Endodermal cell (in vitro differentiated cells): ENCODE data around the gene B4GALNT1. TPM values are rescaled to one million over a fixed set of nuclear protein-coding genes. Genes with fewer than 3 reads are reported as not detected.
"Not testable (repeated sequence)": the region's sequence is repeated elsewhere in the genome, so short reads cannot be mapped to it uniquely, and the experiment has no call there.

Experiments used
- DNase-seq: peaks from one replicate; pipeline ENCODE4 v3.0.0-alpha.2; 2017
- H3K27ac ChIP-seq: 2 replicates; pipeline ENCODE4 v1.5.1; 2013; ENCODE audit warnings: mild to moderate bottlenecking, low read depth, low read length, moderate library complexity
- H3K27me3 ChIP-seq: 2 replicates; pipeline ENCODE4 v1.6.1; 2013; ENCODE audit warnings: mild to moderate bottlenecking, low read length, moderate library complexity; ENCODE audit not compliant: insufficient read depth, control insufficient read depth, poor library complexity, severe bottlenecking
- H3K36me3 ChIP-seq: 2 replicates; pipeline ENCODE4 v1.7.0; 2013; ENCODE audit warnings: mild to moderate bottlenecking, low read length, moderate library complexity; ENCODE audit not compliant: control insufficient read depth, insufficient read depth
- H3K4me1 ChIP-seq: one replicate; pipeline ENCODE4 v1.7.0; 2013; ENCODE audit warnings: low read length; ENCODE audit not compliant: control insufficient read depth, insufficient read depth
- H3K4me3 ChIP-seq: 2 replicates; pipeline ENCODE4 v1.5.1; 2013; ENCODE audit warnings: mild to moderate bottlenecking, low read length, moderate library complexity
- H3K9ac ChIP-seq: 2 replicates; pipeline ENCODE4 v1.6.1; 2013; ENCODE audit warnings: mild to moderate bottlenecking, low read length, moderate library complexity; ENCODE audit not compliant: poor library complexity, severe bottlenecking; ENCODE audit errors: extremely low read depth
- H3K9me3 ChIP-seq: 2 replicates; pipeline ENCODE4 v1.6.1; 2013; ENCODE audit warnings: mild to moderate bottlenecking, low read length, moderate library complexity; ENCODE audit not compliant: control insufficient read depth
- H3K27ac Mint-ChIP-seq: 2 replicates; pipeline ENCODE4 v1.8.0; 2020; ENCODE audit warnings: mixed read lengths
- H3K27me3 Mint-ChIP-seq: 2 replicates; pipeline ENCODE4 v1.8.0; 2021; ENCODE audit warnings: mild to moderate bottlenecking, mixed read lengths; ENCODE audit not compliant: insufficient read depth
- H3K36me3 Mint-ChIP-seq: 2 replicates; pipeline ENCODE4 v1.8.0; 2020; ENCODE audit warnings: low read depth, mixed read lengths
- H3K4me1 Mint-ChIP-seq: 2 replicates; pipeline ENCODE4 v1.8.0; 2020; ENCODE audit warnings: mixed read lengths
- H3K4me3 Mint-ChIP-seq: 2 replicates; pipeline ENCODE4 v1.8.0; 2020; ENCODE audit warnings: mild to moderate bottlenecking, moderate library complexity, mixed read lengths
- H3K9me3 Mint-ChIP-seq: 2 replicates; pipeline ENCODE4 v1.8.0; 2020; ENCODE audit warnings: mild to moderate bottlenecking, mixed read lengths
- WGBS, 2 experiments: methylation state at CpG; one replicate each; pipeline versions ENCODE4 v1.1.5 to v1.1.7; 2013; ENCODE audit warnings: missing lambda C conversion rate in 2 of 2, mixed read lengths in 1 of 2; ENCODE audit not compliant: insufficient coverage in 1 of 2, insufficient read length in 1 of 2; 5-methylcytosine and 5-hydroxymethylcytosine counted together
- total RNA-seq, 2 donors: library from RNA; stranded (reverse); fragmentation: NEBNext Ultra II Directional in 1 of 2; extraction: Animal tissue kit (Norgen Biotek cat#: 25700) in 1 of 2; gene quantifications; 2 replicates in 1 of 2; 3 replicates in 1 of 2; pipeline ENCODE4 v1.2.1, GENCODE V29; 2021
- TF ChIP-seq, protein P1 (sequence below): fragments of 200-600 bp; sonication (generic); conservative IDR thresholded peaks from 2 replicates; pipeline ENCODE4 v1.5.0; 2021; ENCODE audit warnings: antibody characterized with exemption, mild to moderate bottlenecking

The B4GALNT1 gene
- total RNA-seq, 2 donors from 2014 or later = 0.49 to 0.66 TPM

DNA sequence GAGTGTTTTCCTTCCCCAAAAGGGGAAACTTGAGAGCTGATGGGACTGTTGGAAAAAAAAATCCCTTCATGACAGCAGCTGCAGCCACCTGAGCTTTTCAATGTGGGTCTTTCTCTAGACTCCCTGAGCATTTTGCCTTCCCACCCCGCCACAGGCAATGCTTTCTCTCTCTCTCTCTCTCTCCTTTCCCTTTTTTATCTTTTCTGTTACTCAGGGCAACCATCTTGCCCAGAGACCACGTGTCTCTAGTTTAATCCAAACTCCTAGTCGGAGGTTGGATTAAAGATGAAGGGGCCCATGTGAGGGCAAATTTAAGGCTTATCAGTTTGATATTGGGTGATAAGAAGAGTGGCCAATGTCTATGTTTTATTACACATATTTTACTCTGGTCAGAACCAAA is 25.9 kb upstream of the B4GALNT1 start:
- H3K9ac ChIP-seq = no peak overlapping the region
- Mint-ChIP-seq H3K36me3 (no peaks in the 10 kb centered on the region), H3K9me3 (peaks cover 82% of the 10 kb centered on the region), H3K27me3 (peaks cover 29% of the 10 kb centered on the region), H3K4me1 (no peaks in the 10 kb centered on the region), H3K4me3 (no peak overlapping the region), H3K27ac (no peak overlapping the region)
- H3K27ac ChIP-seq = no peak overlapping the region
- no peaks in the 10 kb centered on the region for H3K27me3 ChIP-seq
- no peak for DNase-seq
- TF ChIP-seq, protein P1, sequence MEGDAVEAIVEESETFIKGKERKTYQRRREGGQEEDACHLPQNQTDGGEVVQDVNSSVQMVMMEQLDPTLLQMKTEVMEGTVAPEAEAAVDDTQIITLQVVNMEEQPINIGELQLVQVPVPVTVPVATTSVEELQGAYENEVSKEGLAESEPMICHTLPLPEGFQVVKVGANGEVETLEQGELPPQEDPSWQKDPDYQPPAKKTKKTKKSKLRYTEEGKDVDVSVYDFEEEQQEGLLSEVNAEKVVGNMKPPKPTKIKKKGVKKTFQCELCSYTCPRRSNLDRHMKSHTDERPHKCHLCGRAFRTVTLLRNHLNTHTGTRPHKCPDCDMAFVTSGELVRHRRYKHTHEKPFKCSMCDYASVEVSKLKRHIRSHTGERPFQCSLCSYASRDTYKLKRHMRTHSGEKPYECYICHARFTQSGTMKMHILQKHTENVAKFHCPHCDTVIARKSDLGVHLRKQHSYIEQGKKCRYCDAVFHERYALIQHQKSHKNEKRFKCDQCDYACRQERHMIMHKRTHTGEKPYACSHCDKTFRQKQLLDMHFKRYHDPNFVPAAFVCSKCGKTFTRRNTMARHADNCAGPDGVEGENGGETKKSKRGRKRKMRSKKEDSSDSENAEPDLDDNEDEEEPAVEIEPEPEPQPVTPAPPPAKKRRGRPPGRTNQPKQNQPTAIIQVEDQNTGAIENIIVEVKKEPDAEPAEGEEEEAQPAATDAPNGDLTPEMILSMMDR = no peak
- H3K36me3 ChIP-seq = no peaks in the 10 kb centered on the region
- 71 to 100% methylated on average over 1 to 3 of the region's 3 CpGs for WGBS, 2 experiments
- peaks cover 58% of the 10 kb centered on the region for H3K9me3 ChIP-seq
- H3K4me1 ChIP-seq = no peaks in the 10 kb centered on the region
- H3K4me3 ChIP-seq = no peak overlapping the region

DNA sequence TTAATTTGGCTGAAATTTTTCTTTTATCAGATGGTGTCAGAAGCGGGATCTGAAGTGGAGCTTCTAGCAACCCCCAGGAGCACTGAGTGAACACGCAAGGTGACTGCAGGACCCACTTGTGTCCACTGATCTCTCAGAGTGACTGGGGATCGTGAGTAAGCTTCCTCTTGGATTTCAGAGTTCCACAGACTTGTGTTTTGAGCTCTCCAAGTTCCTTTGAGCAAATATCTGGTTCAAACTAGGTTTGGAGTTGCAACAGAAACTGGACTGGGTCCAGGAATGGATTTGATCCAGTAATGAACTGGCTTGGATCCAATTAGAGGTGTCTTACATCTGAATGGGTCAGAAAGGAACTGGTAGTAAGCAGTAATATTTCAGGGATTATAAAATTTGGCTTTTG is 24.7 kb upstream of the B4GALNT1 start:
- Mint-ChIP-seq H3K4me3 (no peak overlapping the region), H3K4me1 (no peaks in the 10 kb centered on the region), H3K36me3 (no peaks in the 10 kb centered on the region), H3K27ac (no peak overlapping the region), H3K27me3 (peaks cover 26% of the 10 kb centered on the region), H3K9me3 (peaks cover 78% of the 10 kb centered on the region)
- Histone ChIP-seq H3K4me1 (no peaks in the 10 kb centered on the region), H3K9ac (no peak overlapping the region), H3K27ac (no peak overlapping the region), H3K27me3 (no peaks in the 10 kb centered on the region), H3K4me3 (no peak overlapping the region), H3K36me3 (no peaks in the 10 kb centered on the region), H3K9me3 (peaks cover 55% of the 10 kb centered on the region)
- TF ChIP-seq, protein P1 = no peak
- 44 to 62% methylated on average over 3 of the region's 3 CpGs for WGBS, 2 experiments
- no peak for DNase-seq

DNA sequence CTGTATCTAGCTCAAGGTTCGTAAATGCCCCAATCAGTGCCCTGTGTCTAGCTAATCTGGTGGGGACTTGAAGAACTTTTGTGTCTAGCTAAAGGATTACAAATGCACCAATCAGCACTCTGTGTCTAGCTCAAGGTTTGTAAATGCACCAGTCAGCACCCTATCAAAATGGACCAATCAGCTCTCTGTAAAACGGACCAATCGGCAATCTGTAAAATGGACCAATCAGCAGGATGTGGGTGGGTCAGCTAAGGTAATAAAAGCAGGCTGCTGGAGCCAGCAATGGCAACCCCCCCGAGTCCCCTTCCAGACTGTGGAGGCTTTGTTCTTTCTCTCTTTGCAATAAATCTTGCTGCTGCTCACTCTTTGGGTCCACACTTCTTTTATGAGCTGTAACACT is 23.4 kb upstream of the B4GALNT1 start:
- Mint-ChIP-seq H3K27me3 (peaks cover 25% of the 10 kb centered on the region), H3K9me3 (peaks cover 72% of the 10 kb centered on the region)
- 81 to 85% methylated on average over 4 of the region's 4 CpGs for WGBS, 2 experiments
- DNase-seq, H3K4me3 Mint-ChIP-seq, H3K36me3 Mint-ChIP-seq, H3K4me1 ChIP-seq, H3K27me3 ChIP-seq, H3K27ac ChIP-seq, H3K27ac Mint-ChIP-seq, H3K9ac ChIP-seq, H3K4me3 ChIP-seq, H3K4me1 Mint-ChIP-seq, H3K36me3 ChIP-seq: not testable (repeated sequence)
- H3K9me3 ChIP-seq = peaks cover 47% of the 10 kb centered on the region
